ENCODE measurements around the gene RLN3. TPM values are rescaled to one million over a fixed set of nuclear protein-coding genes. Genes with fewer than 3 reads are reported as not detected.

The RLN3 gene
- total RNA-seq, 2 experiments from 2014 or later: not detected

GRCh38 chr19:14061751-14062557 is 34.0 kb downstream of the RLN3 start, which contains the start of gene PALM3:
PALM3 (minus strand) TSS chr19:14062076; CDS start chr19:14061980, 96 bp downstream.
- Mint-ChIP-seq H3K4me3 (no peak within 1 kb of the TSS), H3K27me3 (peaks cover 40% of the 10 kb centered on the region), H3K4me1 (peaks cover 14% of the 10 kb centered on the region), H3K36me3 (no peaks in the 10 kb centered on the region), H3K9me3 (ENCODE audit: low read depth) (no peaks in the 10 kb centered on the region), H3K27ac (no peak within 1 kb of the TSS)
- CTCF ChIA-PET: interaction anchor here (1.3 to 7.5 kb wide), 4 partner anchors 9 to 182 kb away, joined by 4 to 118 read pairs (median 66); partner anchors contain the start of gene MISP3
- DNase-seq (no peak), ATAC-seq (no peak)

DNA sequence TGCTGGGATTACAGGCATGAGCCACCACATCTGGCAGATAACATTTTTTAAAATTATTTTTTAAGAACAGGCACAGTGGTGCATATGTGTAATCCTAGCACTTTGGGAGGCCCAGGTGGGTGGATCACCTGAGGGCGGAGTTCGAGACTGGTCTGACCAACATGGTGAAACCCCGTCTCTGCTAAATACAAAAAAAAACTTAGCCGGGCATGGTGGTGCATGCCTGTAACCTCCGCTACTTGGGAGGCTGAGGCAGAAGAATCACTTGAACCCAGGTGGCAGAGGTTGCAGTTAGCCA is 34.6 kb downstream of the RLN3 start:
- CTCF ChIA-PET: interaction anchor here (1.3 to 7.5 kb wide), 2 partner anchors 9 kb away, joined by 4 to 118 read pairs; partner anchors contain the start of gene MISP3
- Mint-ChIP-seq H3K36me3 (no peaks in the 10 kb centered on the region), H3K27me3 (peaks cover 36% of the 10 kb centered on the region), H3K4me3 (no peak overlapping the region), H3K9me3 (ENCODE audit: low read depth) (no peaks in the 10 kb centered on the region), H3K4me1 (peaks cover 14% of the 10 kb centered on the region), H3K27ac (no peak overlapping the region)
- ATAC-seq (no peak), DNase-seq (no peak)

DNA sequence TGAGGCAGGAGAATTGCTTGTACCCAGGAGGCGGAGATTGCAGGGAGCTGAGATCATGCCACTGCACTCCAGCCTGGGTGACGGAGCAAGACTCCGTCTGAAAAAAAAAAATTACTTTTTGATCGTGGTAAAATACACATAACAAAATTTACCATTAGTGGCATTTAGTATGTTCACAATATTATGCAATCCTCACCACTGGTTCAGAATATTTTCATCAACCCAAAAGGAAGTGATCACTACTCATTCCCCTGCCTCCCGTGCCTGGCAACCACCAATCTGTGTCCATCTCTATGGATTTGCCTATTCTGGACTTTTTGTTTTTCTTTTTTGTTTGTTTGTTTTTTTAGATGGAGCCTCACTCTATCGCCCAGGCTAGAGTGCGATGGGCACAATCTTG is 35.2 kb downstream of the RLN3 start:
- ATAC-seq (no peak), DNase-seq (no peak)
- no peak overlapping the region for H3K4me3 Mint-ChIP-seq
- H3K27me3 Mint-ChIP-seq: peaks cover 30% of the 10 kb centered on the region
- CTCF ChIA-PET: interaction anchor here (1.3 kb wide), 1 partner anchor 9 kb away, joined by 3 read pairs; the partner anchor contains the start of gene MISP3
- no peaks in the 10 kb centered on the region for H3K36me3 Mint-ChIP-seq
- no peaks in the 10 kb centered on the region for H3K9me3 Mint-ChIP-seq (ENCODE audit: low read depth)
- H3K27ac Mint-ChIP-seq: no peak overlapping the region
- peaks cover 10% of the 10 kb centered on the region for H3K4me1 Mint-ChIP-seq

GRCh38 chr19:14066134-14066533 is 38.2 kb downstream of the RLN3 start:
- Mint-ChIP-seq H3K4me1 (peaks cover 2% of the 10 kb centered on the region), H3K36me3 (no peaks in the 10 kb centered on the region), H3K4me3 (no peak overlapping the region), H3K27ac (no peak overlapping the region), H3K9me3 (ENCODE audit: low read depth) (no peaks in the 10 kb centered on the region), H3K27me3 (peaks cover 6% of the 10 kb centered on the region)
- CTCF ChIA-PET: interaction anchor here (1.3 kb wide), 1 partner anchor 9 kb away, joined by 4 read pairs; no protein-coding TSS in a partner anchor
- DNase-seq: no peak
- ATAC-seq: no peak

GRCh38 chr19:14070268-14071050 is 42.5 kb downstream of the RLN3 start:
- ATAC-seq (no peak), DNase-seq (no peak)
- Mint-ChIP-seq H3K27ac (no peak overlapping the region), H3K27me3 (peaks cover 9% of the 10 kb centered on the region), H3K4me3 (no peak overlapping the region), H3K9me3 (ENCODE audit: low read depth) (no peaks in the 10 kb centered on the region), H3K36me3 (no peaks in the 10 kb centered on the region), H3K4me1 (peaks cover 23% of the 10 kb centered on the region)
- CTCF ChIA-PET: interaction anchor here (0.8 to 7.3 kb wide), 14 partner anchors 11 to 259 kb away, joined by 3 to 153 read pairs (median 5); partner anchors contain the start of genes ASF1B, BRME1, CC2D1A and IL27RA

GRCh38 chr19:14072535-14073260 is 44.8 kb downstream of the RLN3 start, which contains the start of gene MISP3:
MISP3 (plus strand) TSS chr19:14072786; CDS start chr19:14073310, 524 bp downstream.
- Mint-ChIP-seq H3K27me3 (peaks cover 3% of the 10 kb centered on the region), H3K4me1 (peaks cover 23% of the 10 kb centered on the region), H3K4me3 (peak within 1 kb of the TSS; percentile 84), H3K27ac (peak within 1 kb of the TSS; percentile 81), H3K9me3 (ENCODE audit: low read depth) (no peaks in the 10 kb centered on the region), H3K36me3 (no peaks in the 10 kb centered on the region)
- peak; percentile 12 for ATAC-seq
- CTCF ChIA-PET: interaction anchor here (0.5 to 7.3 kb wide), 42 partner anchors 9 to 482 kb away, joined by 3 to 153 read pairs (median 4); partner anchors contain the start of genes ASF1B, BRME1, CC2D1A and DCAF15
- DNase-seq: peak; percentile 52

- H3K27me3 Mint-ChIP-seq: peaks cover 3% of the 10 kb centered on the region
- CTCF ChIA-PET: interaction anchor here (0.6 to 7.3 kb wide), 40 partner anchors 8 to 481 kb away, joined by 3 to 153 read pairs (median 3); partner anchors contain the start of genes ASF1B, BRME1, CC2D1A and IL27RA
- peak overlapping the region; percentile 81 for H3K27ac Mint-ChIP-seq
- H3K4me1 Mint-ChIP-seq: peaks cover 23% of the 10 kb centered on the region
- DNase-seq (peak; percentile 82), ATAC-seq (peak; percentile 79)
- peak overlapping the region; percentile 84 for H3K4me3 Mint-ChIP-seq
- H3K36me3 Mint-ChIP-seq: no peaks in the 10 kb centered on the region
- H3K9me3 Mint-ChIP-seq (ENCODE audit: low read depth): no peaks in the 10 kb centered on the region
These were observed 45.4 kb downstream of the RLN3 start for GRCh38 chr19:14073261-14073924.

DNA sequence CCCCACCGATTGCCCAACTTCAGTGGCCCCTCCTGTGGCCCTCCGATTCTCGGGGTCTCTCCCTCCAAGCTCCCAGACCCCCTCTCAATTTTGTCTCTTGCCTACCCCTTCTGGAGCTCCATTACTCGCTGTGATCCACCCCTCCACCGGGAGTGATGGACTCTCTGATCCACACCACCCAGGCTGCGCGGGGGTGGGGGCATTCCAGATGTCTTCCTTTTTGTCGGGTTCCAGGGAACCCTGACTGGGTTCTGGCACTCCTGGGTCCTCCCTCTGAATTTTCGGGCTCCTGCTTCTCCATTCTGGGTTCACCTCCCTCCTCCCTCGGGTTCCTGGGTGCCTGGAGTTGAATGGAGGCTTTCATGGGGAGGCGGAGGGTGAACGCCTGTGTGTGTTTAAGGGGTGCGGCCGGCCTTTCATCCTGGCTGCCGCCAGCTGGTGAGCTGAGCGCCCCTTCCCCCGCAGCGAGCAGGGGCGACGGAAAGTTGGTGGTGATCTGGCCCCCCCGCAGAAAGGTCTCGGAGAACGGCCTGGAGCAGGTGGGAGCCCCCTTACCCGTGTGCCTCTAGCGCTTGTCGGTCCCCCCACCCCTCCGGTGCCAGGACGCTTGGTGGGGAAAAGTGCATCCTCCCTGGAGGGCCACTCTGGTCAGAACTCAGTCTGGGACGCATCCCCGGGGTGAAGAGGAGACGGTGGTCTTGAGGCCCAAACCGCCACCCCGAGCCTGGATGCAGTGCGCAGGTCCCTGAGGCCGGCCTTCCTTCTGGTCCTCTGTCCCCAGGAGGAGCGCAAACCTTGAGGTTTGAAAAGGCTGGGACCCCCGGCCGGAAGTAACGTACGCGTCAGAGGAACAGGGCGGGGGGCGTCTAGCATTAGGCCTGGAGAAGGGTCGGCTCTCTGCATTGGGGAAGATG is 46.2 kb downstream of the RLN3 start:
- H3K4me3 Mint-ChIP-seq: peak overlapping the region; percentile 84
- peak overlapping the region; percentile 81 for H3K27ac Mint-ChIP-seq
- CTCF ChIA-PET: interaction anchor here (0.8 to 7.3 kb wide), 27 partner anchors 8 to 238 kb away, joined by 3 to 153 read pairs (median 4); partner anchors contain the start of genes ASF1B, BRME1, CC2D1A and IL27RA
- peaks cover 25% of the 10 kb centered on the region for H3K4me1 Mint-ChIP-seq
- H3K9me3 Mint-ChIP-seq (ENCODE audit: low read depth): no peaks in the 10 kb centered on the region
- H3K27me3 Mint-ChIP-seq: peaks cover 3% of the 10 kb centered on the region
- H3K36me3 Mint-ChIP-seq: no peaks in the 10 kb centered on the region
- DNase-seq (no peak), ATAC-seq (peak; percentile 9)

GRCh38 chr19:14078411-14078810 is 50.5 kb downstream of the RLN3 start:
- CTCF ChIA-PET: interaction anchor here (0.5 to 7.4 kb wide), 6 partner anchors 19 to 198 kb away, joined by 3 to 38 read pairs (median 5); partner anchors contain the start of gene ASF1B

More at GRCh38 chr19:14078411-14078810, 50.5 kb downstream of the RLN3 start:
- Mint-ChIP-seq H3K27me3 (no peaks in the 10 kb centered on the region), H3K4me1 (peaks cover 33% of the 10 kb centered on the region), H3K36me3 (no peaks in the 10 kb centered on the region), H3K27ac (no peak overlapping the region), H3K4me3 (no peak overlapping the region), H3K9me3 (ENCODE audit: low read depth) (no peaks in the 10 kb centered on the region)
- DNase-seq: no peak
- no peak for ATAC-seq

All from activated CD8-positive, alpha-beta memory T cell treated with anti-CD3 and anti-CD28 coated beads, Interleukin-2, amount 10 ng/mL, durations not matched to agents 7 days and 5 days (primary cell).